HCEC 1CT (cell line): ENCODE data around the gene SCLT1.
A peak's percentile ranks its signal among the peaks of the same experiment; 100 is the strongest.
"Not testable (repeated sequence)": the region's sequence is repeated elsewhere in the genome, so short reads cannot be mapped to it uniquely, and the experiment has no call there.

ENCODE experiments used
- DNase-seq: peaks from one replicate; pipeline ENCODE4 v3.0.0-alpha.2; 2017

The SCLT1 gene

DNA sequence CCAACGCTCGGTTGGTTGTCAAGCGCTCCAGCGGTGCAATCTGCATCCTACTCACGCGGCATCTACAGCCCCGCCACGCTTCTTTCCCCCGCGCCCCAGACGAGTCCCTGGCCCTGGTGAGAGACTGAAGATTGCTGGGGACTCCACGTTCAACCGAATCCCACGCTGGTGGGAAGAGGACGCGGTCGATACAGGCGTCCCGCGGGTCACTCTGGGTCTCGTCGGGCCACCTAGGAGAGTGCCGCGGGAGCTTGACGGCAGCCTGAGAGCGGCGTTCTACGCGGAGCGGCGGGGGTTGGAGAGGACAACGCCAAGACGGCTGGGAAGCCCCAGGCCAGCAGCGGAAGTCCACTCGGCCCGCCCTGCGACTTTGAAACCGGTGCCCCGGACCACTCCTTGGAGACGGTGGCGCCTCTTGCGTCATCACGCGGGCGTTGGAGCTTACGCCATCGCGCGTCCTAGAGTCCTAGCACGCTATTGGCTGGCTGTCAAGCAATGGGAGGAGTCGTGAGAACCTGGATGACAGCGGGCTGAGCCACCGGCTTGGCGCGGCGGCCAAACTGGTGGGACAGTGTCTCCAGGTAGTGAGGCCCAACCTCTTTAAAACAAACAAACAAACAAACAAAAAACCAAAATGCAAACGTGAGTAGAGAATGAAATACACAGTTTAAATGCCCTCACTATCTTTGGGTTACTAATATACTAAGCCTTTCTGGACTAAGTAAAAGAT, at the start of gene SCLT1:
Gene SCLT1 (minus strand): TSS at position 349 of the 730 bp plus-strand sequence. CDS start 436 bp downstream, outside the sequence.
- DNase-seq: peak; percentile 93

DNA sequence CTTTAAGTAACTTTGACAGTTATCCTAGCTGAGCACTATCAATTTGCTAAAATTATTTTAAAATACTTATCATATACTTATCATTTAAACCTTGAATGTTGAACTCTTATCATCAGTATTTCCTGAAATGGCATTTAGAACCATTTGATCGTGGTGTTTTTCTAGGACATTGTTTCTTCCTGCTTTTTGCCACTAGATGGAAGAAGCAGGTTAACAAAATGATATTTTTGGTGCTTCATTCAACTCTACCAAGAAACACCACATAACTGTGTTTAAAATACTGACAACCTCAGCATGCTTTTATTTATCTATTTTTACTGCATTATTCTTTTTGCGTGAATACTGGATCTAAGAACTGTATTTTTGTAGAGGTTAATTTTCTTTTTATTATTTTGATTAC, 47.2 kb upstream of the SCLT1 start:
- peak; percentile 3 for DNase-seq

DNA sequence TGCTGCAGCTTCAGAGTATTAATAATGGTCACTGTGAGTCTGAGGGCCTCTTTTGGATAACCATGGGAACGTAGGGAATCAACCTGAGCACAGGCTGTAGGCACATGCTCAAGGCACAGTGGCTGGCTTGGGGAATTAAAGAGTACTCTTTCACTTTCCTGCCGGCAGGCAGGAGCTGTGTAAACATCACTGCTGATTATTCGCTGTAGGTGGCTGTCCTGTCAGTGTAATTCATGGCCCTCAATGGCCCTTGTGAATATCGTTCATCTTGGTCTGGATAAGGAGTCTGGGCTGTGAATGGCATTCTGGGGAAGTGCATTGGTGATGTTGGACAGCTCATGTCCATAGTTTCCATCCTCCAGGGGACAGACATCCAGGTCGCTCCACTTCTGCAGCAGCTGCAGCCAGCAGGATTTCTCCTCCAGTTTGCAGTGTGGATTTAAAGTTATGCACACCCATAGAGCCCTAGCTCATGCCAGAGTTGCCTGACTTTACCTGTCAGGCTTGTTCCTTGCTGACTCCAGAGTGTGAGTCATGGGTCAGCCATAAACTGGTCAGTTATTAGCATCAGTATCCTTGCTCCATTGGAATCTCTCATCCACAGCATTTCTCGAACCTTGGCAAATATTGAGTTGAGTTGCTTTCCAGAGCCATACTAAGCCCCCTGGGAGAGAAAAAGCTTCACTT, 45.6 kb upstream of the SCLT1 start:
- DNase-seq: no peak

DNA sequence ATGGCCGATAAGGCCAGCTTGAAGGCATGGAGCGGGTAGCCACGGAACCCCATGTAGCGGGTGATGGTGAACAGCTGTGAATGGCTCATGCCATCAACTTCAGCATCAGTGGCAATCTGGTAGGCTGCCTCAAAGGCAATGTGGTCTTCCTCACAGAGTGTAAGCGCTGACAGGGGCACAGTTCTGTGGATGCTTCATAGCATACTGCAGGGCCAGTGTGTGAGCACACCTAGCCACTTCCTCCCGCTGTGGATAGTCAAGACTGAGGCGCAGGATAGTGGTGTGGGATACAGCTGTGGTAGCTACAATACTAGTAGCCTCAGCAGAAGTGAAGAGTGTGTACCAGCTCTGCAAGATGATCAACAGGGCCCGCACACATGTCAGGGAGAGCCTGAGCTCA, 43.1 kb upstream of the SCLT1 start:
- no peak for DNase-seq

DNA sequence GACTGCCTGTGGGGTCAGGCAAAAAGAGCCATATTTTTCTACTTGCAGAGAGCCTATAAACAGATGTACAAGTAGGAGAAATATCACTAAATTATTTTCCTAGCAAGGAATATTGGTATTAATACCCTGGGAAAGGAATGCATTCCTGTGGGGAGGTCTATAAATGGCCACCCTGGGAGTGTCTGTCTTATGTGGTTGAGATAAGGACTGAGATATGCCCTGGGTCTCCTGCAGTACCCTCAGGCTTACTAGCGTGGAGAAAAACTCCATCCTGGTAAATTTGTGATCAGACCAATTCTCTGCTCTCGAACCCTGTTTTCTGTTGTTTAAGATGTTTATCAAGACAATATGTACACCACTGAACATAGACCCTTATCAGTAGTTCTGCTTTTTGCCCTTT, 38.0 kb upstream of the SCLT1 start:
- no peak for DNase-seq

DNA sequence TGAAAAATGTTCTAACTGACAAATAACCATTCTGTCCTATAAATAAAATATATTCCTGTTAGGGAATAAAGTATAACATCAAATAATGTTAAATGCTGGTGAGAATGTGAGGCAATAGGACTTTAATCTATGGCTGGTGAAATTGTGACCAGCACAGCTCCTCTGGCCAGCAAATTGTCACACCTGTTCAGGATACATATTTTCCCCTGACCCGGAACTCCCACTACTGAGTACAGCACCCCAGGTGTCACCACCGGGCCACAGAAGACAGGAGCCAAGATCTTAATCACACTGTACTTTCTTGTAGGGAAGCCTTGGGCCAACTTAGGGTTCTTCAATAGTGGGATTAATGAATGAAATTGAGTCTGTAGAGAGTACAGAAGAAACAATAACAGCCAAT, 35.8 kb upstream of the SCLT1 start:
- DNase-seq: no peak

DNA sequence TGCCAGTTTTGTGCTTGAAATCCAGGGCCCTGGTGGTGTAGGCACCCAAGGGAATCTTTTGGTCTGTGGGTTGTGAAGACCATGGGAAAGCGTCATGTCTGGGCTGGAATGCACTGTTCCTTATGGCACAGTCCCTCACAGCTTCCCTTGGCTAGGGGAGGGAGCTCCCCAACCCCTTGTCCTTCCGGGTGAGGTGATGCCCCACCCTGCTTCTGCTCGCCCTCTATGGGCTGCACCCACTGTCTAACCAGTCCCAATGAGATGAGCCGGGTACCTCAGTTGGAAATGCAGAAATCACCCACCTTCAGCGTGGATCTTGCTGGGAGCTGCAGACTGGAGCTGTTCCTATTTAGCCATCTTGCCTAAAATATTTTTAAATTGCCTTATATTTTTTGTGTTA, 33.3 kb upstream of the SCLT1 start:
- DNase-seq: not testable (repeated sequence)

DNA sequence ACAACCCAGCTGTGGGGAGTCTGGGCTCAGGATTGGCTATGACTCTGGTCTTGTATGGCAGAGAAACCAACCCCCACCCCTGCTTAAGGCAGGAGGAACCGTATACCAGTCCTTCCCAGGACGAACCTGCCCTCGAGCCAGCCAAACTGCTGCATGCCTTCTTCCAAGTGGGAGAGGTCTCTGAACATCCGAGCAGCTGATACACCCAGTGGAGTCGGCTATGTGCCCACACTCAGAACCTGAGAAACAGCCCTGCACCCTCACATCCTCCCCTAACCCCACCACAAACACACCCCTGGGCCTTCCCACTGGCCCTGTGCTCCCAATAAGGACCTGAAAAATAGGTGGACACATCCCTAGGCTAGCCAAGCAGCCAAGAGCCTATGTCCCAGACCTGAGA, 24.4 kb upstream of the SCLT1 start:
- DNase-seq: no peak

DNA sequence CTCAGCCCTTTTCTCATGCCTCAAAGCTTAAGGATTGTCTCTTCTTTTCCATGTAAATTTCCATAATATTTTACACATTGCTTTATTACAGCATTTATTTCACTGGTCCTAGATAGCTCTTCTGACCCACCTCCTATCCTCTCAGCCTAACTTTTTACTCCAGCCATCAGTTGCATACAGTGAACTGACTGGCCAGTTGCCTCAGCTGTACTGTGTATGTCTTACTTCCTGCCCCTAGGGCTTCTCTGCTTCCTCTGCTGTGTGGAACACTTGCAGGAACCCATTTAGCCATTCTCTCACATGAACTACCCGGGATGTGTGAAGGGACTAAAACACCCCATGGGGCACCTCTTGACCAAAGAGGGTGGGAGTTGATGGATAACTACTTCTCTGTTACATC, 20.6 kb upstream of the SCLT1 start:
- no peak for DNase-seq

DNA sequence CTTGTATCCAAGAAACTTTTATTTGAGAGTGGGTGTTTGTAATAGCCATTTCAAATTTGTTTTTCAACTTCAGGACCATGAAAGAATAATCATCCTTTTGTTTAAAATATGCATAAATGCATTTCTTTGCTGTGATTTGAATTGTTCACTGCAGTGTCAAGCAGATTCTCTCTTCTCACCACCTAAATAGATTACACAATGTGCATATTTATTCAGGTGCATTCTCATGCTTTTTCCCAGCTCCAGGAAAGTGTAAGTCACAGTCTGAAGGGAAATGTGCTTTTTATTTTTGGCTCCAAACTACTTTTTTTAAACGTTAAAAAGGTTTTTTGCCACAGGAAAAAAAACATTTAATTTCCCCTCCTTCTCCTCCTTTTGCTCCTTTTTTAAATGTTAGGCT, 20.1 kb upstream of the SCLT1 start:
- no peak for DNase-seq

DNA sequence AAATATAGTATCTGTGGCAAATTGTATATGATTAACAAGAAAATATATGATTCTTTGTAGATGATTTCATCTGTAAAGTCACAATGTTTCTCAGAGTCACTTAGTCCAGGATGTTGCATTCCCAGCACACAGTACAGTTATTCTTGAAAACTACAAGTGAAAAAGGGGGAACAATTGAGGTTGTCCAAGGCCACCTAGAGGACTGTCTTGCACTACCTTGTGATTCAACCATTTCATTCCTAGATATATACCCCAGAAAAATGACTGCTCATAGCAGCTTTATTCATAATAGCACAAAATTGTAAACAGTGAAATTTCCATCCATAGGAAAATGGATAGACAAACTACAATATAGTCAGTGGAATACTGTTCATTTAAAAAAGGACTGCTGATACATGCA, 18.6 kb upstream of the SCLT1 start:
- DNase-seq: no peak

DNA sequence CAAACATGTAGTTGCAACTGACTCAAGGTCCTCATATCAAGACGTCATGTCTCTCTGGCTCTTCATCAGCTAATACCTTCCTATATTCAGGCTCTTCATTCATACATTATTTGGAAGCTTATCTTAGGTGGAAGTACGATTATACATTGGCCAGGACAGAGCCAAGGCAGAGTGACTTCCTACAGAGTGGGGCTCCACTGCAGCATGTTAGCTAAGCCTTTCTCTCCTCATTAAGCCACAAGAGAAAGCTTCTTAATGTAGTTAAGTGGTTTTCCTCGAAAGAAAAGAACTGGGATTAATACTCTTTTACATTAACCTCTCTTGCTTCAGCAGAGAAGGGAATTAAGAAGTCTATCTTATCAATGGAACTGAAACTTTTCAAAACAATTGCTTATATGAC, 17.6 kb upstream of the SCLT1 start:
- DNase-seq: no peak

DNA sequence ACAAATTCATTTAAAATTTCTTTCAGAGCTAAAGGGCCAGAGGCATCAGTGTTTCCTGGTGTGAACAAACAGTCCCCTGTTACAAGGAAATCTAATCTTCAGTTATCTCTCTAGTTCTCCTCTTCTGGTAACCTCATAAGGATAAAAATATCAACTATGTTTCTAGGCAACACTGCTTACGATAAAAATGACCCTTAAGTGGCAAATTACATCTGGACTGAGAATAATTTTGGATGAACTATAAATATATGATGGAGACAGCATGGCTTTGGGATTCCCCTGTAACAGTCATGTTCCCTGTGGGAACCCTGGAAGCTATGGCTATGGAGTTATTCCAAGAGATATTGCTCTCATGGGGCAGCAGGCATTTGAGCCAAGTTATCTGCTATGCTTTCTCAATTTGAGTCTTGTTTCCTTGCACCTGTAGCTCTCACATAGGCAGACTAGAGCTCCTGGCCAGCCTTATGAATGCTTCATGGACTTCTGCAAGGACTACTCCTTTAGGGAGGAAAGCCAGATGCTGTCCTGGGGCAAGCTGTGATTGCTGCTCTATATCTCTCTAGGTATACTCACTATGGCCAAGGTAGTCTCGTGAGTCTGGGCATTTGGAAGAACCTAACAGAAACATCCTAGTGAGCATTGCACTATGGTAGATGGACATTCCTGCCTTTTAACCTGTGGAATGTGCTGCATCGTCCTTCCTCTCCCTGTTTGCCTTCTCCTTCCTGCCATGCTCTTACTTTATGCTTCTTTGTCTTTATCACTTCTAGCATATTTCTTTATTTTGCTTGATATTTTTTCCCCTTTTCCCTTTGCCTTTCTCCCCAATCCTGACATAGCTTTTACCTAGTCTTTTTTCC, 16.9 kb upstream of the SCLT1 start:
- DNase-seq: no peak

DNA sequence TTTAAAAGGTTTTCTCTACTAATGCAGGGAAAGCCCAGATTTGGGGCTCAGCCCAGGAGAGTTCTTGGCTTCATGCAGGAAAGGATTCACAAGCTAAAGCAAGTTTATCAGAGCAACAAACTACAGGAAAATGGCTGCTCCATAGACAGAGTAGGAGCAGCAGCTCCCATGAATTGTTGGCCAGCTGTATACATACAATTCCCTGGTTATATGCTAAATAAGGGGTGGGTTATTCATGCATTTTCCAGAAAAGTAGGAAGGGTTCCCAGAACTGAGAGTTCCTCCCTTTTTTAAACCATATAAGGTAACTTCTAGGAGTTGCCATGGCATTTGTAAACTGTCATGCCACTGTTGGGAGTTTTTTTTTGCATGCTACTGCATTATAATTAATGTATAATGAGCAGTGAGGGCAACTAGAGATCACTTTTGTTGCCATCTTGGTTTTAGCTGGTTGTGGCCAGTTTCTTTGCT, 5.2 kb upstream of the SCLT1 start:
- no peak for DNase-seq

DNA sequence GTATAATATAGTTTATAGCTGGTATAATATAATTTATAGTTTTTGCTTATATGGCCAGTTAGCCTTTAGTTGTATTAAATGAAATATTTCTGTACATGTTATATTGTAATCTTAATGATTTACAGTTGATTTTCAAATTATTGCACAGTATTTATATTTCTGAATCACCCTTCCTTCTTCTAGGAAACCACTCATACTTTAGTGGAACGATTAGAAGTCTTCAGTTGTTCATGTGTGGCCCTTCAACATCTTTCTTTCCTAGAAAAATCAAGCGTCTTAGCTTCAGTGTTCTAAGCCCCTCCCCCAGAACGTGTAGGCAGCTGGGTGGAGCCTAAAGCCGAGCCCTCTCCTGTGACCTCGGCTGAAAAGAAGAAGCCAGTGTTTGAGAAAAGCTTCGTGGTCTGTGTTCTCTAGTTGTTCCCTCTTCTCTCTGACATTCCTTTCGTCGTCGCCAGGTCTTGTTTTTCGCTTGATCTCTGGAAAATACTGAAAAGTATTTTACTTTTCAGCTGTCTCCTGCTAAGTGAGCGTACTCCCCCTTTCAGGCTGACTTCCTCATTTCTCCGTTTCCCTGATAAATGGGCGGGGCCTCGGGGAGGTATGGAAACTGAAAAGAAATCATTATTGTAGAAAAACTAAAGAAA, 2.6 kb upstream of the SCLT1 start, which contains the start of gene C4orf33:
Gene C4orf33 (plus strand): TSS at position 342 of the 644 bp plus-strand sequence. CDS start 6,459 bp downstream, outside the sequence.
- DNase-seq: peak; percentile 39

DNA sequence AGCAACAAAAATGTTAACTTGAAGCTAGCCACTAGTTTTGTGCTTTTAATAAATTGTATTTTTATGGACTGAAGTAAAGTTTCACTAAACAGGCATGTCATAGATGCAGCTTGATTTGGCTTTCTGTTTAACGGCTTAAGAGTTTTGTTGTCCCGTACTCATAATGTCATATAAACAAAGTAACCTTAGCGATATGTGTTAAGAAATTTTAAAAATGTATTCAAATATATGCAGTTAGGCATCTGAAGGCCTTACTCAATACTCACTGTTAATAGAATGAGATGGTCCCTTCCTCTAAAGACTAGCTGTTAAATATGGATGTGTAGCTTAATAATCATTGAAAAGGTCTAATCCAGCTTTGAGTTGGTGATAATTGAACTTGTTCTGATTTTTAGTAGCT, 1.0 kb upstream of the SCLT1 start:
- DNase-seq: no peak

DNA sequence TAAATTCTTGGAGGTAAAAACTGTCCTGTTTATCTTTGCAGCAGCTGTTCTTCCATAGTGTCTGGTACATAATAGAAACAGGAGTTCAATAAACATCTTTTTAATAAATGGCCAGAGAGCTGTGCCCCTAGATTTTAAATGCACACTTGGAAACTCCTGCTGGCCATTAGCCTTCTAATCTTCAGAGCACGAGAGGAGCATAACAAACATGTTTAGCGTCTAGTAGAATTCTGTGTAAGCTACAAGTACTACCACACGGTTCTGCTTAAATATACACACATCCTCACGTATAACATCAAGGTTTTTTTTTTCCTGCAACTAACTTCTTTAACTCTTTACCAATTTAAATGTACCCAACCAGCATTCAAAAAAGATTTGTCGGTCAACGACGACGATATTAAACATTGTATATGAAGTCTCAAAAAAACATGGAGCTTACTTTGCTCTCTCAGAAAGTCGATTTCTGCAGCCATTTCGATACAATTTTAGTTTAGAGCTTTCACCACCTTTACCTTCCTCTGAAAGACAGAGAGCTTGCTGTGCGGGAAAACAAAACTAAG, 628 bp downstream of the SCLT1 start:
- DNase-seq: peak; percentile 6

DNA sequence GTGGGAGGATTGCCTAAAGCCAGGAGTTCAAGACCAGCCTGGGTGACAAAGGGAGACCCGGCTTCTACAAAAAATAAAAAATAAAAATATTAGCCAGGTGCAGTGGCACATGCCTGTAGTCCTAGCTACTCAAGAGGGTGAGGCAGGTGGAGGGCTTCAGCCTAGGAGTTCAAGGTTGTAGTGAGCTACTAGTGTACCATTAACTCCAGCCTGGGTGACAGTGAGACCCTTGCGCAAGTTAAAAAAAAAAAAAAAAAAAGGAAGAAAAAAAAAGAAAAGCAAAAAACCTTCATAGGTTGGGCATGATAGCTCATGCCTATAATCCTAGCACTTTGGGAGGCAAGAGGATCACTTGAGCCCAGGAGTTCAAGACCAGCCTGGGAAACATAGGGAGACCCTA, 5.8 kb downstream of the SCLT1 start:
- no peak for DNase-seq

DNA sequence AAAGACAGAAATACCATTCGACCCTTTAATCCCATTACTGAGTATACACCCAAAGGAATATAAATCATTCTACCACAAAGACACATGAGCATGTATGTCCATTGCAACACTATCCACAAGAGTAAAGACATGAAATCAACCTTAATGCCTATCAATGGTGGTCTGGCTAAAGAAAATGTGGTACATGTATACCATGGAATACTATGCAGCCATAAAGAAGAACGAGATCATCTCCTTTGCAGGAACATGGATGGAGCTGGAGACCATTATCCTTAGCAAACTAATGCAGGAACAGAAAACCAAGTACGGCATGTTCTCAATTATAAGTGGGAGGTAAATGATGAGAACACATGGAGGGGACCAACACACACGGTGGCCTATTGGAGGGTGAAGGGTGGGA, 7.9 kb downstream of the SCLT1 start:
- no peak for DNase-seq

DNA sequence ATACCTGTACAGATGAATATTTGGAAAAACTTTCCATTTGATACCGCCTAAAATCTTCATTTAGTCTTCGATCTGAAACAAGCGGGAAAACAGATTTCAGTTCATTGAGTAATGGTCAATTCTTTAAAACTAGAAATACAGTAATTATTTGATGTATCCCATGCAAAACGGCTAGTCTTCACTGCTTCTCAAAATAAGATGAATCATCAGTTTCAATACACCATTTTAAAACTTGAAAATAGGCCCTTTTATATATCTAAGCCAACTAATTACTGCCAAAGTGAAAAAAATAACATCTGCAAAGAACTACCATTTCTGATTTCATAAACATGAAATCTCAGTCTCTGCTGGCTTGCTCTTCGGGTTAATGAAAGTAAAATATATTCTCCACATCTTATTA, 11.0 kb downstream of the SCLT1 start:
- DNase-seq: no peak

DNA sequence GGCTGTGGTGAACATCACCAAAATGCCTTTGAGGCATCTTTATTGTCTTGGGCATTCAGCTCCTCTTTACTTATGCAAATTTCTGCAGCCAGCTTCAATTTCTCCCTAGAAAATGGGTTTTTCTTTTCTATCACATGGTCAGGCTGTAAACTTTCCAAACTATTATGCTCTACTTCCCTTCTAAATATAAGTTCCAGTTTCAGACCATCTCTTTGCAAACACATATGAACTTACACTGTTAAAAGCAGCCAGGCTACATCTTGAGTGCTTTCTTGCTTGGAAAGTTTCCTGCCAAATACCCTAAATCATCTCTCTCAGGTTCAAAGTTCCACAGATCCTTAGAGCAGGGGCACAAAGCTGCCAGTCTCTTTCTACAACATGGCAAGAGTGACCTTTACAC, 13.2 kb downstream of the SCLT1 start:
- no peak for DNase-seq

DNA sequence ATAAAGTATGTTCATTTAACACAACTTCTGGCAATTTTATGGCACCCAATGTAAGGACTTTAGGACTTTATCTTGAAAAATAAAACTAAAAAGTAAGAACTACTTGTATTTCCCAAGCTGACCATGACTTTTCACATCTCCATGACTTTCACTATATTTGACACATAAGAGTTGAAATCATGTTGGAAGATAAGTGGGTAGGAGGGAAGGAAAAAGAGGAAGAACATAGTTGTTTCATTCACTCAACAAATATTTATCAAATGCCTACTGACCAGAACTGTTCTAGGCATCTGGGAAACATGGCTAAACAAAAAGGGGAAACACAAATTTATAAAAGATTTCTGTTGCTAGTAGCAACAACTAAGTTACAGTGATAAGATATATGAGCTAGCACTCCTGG, 16.0 kb downstream of the SCLT1 start:
- DNase-seq: no peak

DNA sequence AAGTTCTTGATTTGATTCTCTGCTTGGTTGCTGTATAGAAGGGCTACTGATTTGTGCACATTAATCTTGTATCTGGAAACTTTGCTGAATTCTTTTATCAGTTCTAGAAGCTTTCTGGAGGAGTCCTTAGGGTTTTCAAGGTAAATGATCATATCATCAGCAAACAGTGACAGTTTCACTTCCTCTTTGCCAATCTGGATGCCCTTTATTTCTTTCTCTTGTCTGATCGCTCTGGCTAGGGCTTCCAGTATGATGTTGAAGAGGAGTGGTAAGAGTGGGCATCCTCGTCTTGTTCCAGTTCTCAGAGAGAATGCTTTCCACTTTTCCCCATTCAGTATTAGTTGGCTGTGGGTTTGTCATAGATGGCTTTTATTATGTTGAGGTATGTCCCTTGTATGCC, 23.8 kb downstream of the SCLT1 start:
- DNase-seq: not testable (repeated sequence)
